Loucy (cell line): Measurements from ENCODE around the gene TBX21.

ENCODE experiments used
- EZH2phosphoT487 ChIP-seq: fragments of 200-600 bp; IDR thresholded peaks from 2 replicates; pipeline ENCODE4 v1.6.1; 2018; ENCODE audit warnings: antibody characterized with exemption, mild to moderate bottlenecking, moderate library complexity, borderline replicate concordance
- TF ChIP-seq, protein P1 (sequence below): fragments of 200-600 bp; sonication (generic); conservative IDR thresholded peaks from 2 replicates; pipeline ENCODE4 v1.5.1; 2014; ENCODE audit warnings: mild to moderate bottlenecking, antibody characterized with exemption, low read length

DNA sequence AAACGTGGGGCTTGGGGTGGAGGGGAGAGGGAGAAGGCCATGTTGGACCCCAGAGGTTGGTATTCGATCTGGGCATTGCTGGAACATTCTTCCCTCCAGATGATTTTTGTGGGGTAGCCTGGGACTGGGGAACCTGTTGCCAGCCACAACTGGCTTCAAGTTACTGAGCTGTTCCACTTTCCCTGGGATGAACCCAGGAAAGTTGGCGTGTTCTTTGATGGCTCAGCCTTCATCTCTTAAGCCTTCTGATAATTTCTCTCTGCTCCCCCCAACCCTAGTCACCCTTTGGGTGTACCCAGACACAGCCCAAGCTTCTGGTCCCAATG, 2.1 kb downstream of the TBX21 start:
- TF ChIP-seq, protein P1, sequence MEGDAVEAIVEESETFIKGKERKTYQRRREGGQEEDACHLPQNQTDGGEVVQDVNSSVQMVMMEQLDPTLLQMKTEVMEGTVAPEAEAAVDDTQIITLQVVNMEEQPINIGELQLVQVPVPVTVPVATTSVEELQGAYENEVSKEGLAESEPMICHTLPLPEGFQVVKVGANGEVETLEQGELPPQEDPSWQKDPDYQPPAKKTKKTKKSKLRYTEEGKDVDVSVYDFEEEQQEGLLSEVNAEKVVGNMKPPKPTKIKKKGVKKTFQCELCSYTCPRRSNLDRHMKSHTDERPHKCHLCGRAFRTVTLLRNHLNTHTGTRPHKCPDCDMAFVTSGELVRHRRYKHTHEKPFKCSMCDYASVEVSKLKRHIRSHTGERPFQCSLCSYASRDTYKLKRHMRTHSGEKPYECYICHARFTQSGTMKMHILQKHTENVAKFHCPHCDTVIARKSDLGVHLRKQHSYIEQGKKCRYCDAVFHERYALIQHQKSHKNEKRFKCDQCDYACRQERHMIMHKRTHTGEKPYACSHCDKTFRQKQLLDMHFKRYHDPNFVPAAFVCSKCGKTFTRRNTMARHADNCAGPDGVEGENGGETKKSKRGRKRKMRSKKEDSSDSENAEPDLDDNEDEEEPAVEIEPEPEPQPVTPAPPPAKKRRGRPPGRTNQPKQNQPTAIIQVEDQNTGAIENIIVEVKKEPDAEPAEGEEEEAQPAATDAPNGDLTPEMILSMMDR = no peak
- TF ChIP-seq EZH2phosphoT487 = no peak
